GM19099 (cell line): ENCODE data around the gene PRPF38B.

Experiments
- POLR2A ChIP-seq: IDR thresholded peaks from 3 replicates; pipeline ENCODE4 v1.6.1; 2011; ENCODE audit warnings: low read depth; ENCODE audit not compliant: insufficient read length; ENCODE audit errors: extremely low read depth

The PRPF38B gene

GRCh38 chr1:108701176-108701849, 9.2 kb downstream of the PRPF38B start:
- no peak for TF ChIP-seq POLR2A

- no peak for TF ChIP-seq POLR2A
Observed at GRCh38 chr1:108703939-108704338, 11.8 kb downstream of the PRPF38B start.

- TF ChIP-seq POLR2A = no peak
Observed at GRCh38 chr1:108704496-108704895, 12.4 kb downstream of the PRPF38B start.

- no peak for TF ChIP-seq POLR2A
Observed at GRCh38 chr1:108706643-108707042, 14.5 kb downstream of the PRPF38B start.

- no peak for TF ChIP-seq POLR2A
Observed at GRCh38 chr1:108708691-108709660, 16.9 kb downstream of the PRPF38B start.

- no peak for TF ChIP-seq POLR2A
Observed at GRCh38 chr1:108712606-108713150, 20.6 kb downstream of the PRPF38B start, which contains the start of gene FNDC7. Gene FNDC7, plus strand, starts transcription at chr1:108712908. Its CDS starts 26 bp downstream, at chr1:108712934.

- no peak for TF ChIP-seq POLR2A
Observed at GRCh38 chr1:108715932-108716331, 23.8 kb downstream of the PRPF38B start.

- TF ChIP-seq POLR2A = no peak
Observed at GRCh38 chr1:108716437-108717230, 24.5 kb downstream of the PRPF38B start.

- TF ChIP-seq POLR2A = no peak
Observed at GRCh38 chr1:108717774-108718316, 25.7 kb downstream of the PRPF38B start.

GRCh38 chr1:108718927-108719655, 27.0 kb downstream of the PRPF38B start:
- TF ChIP-seq POLR2A = no peak

- no peak for TF ChIP-seq POLR2A
Observed at GRCh38 chr1:108719656-108720435, 27.7 kb downstream of the PRPF38B start.

- no peak for TF ChIP-seq POLR2A
Observed at GRCh38 chr1:108722292-108722691, 30.2 kb downstream of the PRPF38B start.

- TF ChIP-seq POLR2A = no peak
Observed at GRCh38 chr1:108725906-108726305, 33.8 kb downstream of the PRPF38B start.
